ENCODE results near the gene ESPN.

The ESPN gene

GRCh38 chr1:6424619-6425593 lies at the start of gene ESPN:
Gene ESPN, plus strand, starts transcription at chr1:6424776. Its CDS starts 180 bp downstream, at chr1:6424956.
- Histone ChIP-seq H3K36me3 (ENCODE audit: control insufficient read depth in 1 of 2, insufficient read depth in 2 of 2, low read length in 2 of 2) (no peaks in the 10 kb centered on the region), H3K9me3 (ENCODE audit: control insufficient read depth in 1 of 2, low read length in 2 of 2) (no peaks in the 10 kb centered on the region), H3K27ac (ENCODE audit: low read length) (no peak within 1 kb of the TSS), H3K4me1 (ENCODE audit: control insufficient read depth in 1 of 2, insufficient read depth in 2 of 2, low read length in 2 of 2) (peaks cover 0 to 29% of the 10 kb centered on the region in 2 donors), H3K27me3 (ENCODE audit: low read depth, low read length) (peaks cover 56% of the 10 kb centered on the region), H3K4me3 (ENCODE audit: low read depth in 1 of 2, low read length in 2 of 2) (no peak within 1 kb of the TSS)

GRCh38 chr1:6378096-6378746 lies 46.4 kb upstream of the ESPN start:
- no peaks in the 10 kb centered on the region for H3K36me3 ChIP-seq (ENCODE audit: control insufficient read depth in 1 of 2, insufficient read depth in 2 of 2, low read length in 2 of 2)
- no peak overlapping the region for H3K27ac ChIP-seq (ENCODE audit: low read length)
- H3K9me3 ChIP-seq (ENCODE audit: control insufficient read depth in 1 of 2, low read length in 2 of 2), result no peaks in the 10 kb centered on the region
- H3K27me3 ChIP-seq (ENCODE audit: low read depth, low read length), result no peaks in the 10 kb centered on the region
- H3K4me1 ChIP-seq (ENCODE audit: control insufficient read depth in 1 of 2, insufficient read depth in 2 of 2, low read length in 2 of 2), result no peaks in the 10 kb centered on the region
- no peak overlapping the region for H3K4me3 ChIP-seq (ENCODE audit: low read depth in 1 of 2, low read length in 2 of 2)

- Histone ChIP-seq H3K36me3 (ENCODE audit: control insufficient read depth in 1 of 2, insufficient read depth in 2 of 2, low read length in 2 of 2) (no peaks in the 10 kb centered on the region), H3K4me3 (ENCODE audit: low read depth in 1 of 2, low read length in 2 of 2) (no peak overlapping the region), H3K9me3 (ENCODE audit: control insufficient read depth in 1 of 2, low read length in 2 of 2) (peaks cover 0 to 2% of the 10 kb centered on the region in 2 donors), H3K27me3 (ENCODE audit: low read depth, low read length) (no peaks in the 10 kb centered on the region), H3K4me1 (ENCODE audit: control insufficient read depth in 1 of 2, insufficient read depth in 2 of 2, low read length in 2 of 2) (peaks cover 0 to 6% of the 10 kb centered on the region in 2 donors), H3K27ac (ENCODE audit: low read length) (no peak overlapping the region)
Measured at GRCh38 chr1:6380037-6380436, 44.5 kb upstream of the ESPN start.

GRCh38 chr1:6384135-6384534 lies 40.4 kb upstream of the ESPN start:
- Histone ChIP-seq H3K9me3 (ENCODE audit: control insufficient read depth in 1 of 2, low read length in 2 of 2) (peaks cover 0 to 2% of the 10 kb centered on the region in 2 donors), H3K27ac (ENCODE audit: low read length) (no peak overlapping the region), H3K27me3 (ENCODE audit: low read depth, low read length) (no peaks in the 10 kb centered on the region), H3K36me3 (ENCODE audit: control insufficient read depth in 1 of 2, insufficient read depth in 2 of 2, low read length in 2 of 2) (no peaks in the 10 kb centered on the region), H3K4me3 (ENCODE audit: low read depth in 1 of 2, low read length in 2 of 2) (no peak overlapping the region), H3K4me1 (ENCODE audit: control insufficient read depth in 1 of 2, insufficient read depth in 2 of 2, low read length in 2 of 2) (peaks cover 0 to 9% of the 10 kb centered on the region in 2 donors)

GRCh38 chr1:6384962-6385361 lies 39.6 kb upstream of the ESPN start:
- Histone ChIP-seq H3K4me3 (ENCODE audit: low read depth in 1 of 2, low read length in 2 of 2) (no peak overlapping the region), H3K27me3 (ENCODE audit: low read depth, low read length) (no peaks in the 10 kb centered on the region), H3K27ac (ENCODE audit: low read length) (peak overlapping the region; percentile 7), H3K36me3 (ENCODE audit: control insufficient read depth in 1 of 2, insufficient read depth in 2 of 2, low read length in 2 of 2) (no peaks in the 10 kb centered on the region), H3K9me3 (ENCODE audit: control insufficient read depth in 1 of 2, low read length in 2 of 2) (peaks cover 0 to 2% of the 10 kb centered on the region in 2 donors), H3K4me1 (ENCODE audit: control insufficient read depth in 1 of 2, insufficient read depth in 2 of 2, low read length in 2 of 2) (peaks cover 0 to 9% of the 10 kb centered on the region in 2 donors)

- H3K27ac ChIP-seq (ENCODE audit: low read length), result peak overlapping the region; percentile 45
- no peaks in the 10 kb centered on the region for H3K36me3 ChIP-seq (ENCODE audit: control insufficient read depth in 1 of 2, insufficient read depth in 2 of 2, low read length in 2 of 2)
- peaks cover 0 to 2% of the 10 kb centered on the region in 2 donors for H3K9me3 ChIP-seq (ENCODE audit: control insufficient read depth in 1 of 2, low read length in 2 of 2)
- no peaks in the 10 kb centered on the region for H3K27me3 ChIP-seq (ENCODE audit: low read depth, low read length)
- peaks cover 0 to 9% of the 10 kb centered on the region in 2 donors for H3K4me1 ChIP-seq (ENCODE audit: control insufficient read depth in 1 of 2, insufficient read depth in 2 of 2, low read length in 2 of 2)
- H3K4me3 ChIP-seq (ENCODE audit: low read depth in 1 of 2, low read length in 2 of 2), result no peak overlapping the region
Measured at GRCh38 chr1:6385488-6386191, 38.9 kb upstream of the ESPN start.

GRCh38 chr1:6386371-6386949 lies 38.1 kb upstream of the ESPN start:
- no peaks in the 10 kb centered on the region for H3K27me3 ChIP-seq (ENCODE audit: low read depth, low read length)
- no peak overlapping the region for H3K4me3 ChIP-seq (ENCODE audit: low read depth in 1 of 2, low read length in 2 of 2)
- peaks cover 0 to 9% of the 10 kb centered on the region in 2 donors for H3K4me1 ChIP-seq (ENCODE audit: control insufficient read depth in 1 of 2, insufficient read depth in 2 of 2, low read length in 2 of 2)
- H3K9me3 ChIP-seq (ENCODE audit: control insufficient read depth in 1 of 2, low read length in 2 of 2), result peaks cover 0 to 2% of the 10 kb centered on the region in 2 donors
- no peaks in the 10 kb centered on the region for H3K36me3 ChIP-seq (ENCODE audit: control insufficient read depth in 1 of 2, insufficient read depth in 2 of 2, low read length in 2 of 2)
- peak overlapping the region; percentile 45 for H3K27ac ChIP-seq (ENCODE audit: low read length)

- Histone ChIP-seq H3K27ac (ENCODE audit: low read length) (no peak overlapping the region), H3K9me3 (ENCODE audit: control insufficient read depth in 1 of 2, low read length in 2 of 2) (no peaks in the 10 kb centered on the region), H3K27me3 (ENCODE audit: low read depth, low read length) (no peaks in the 10 kb centered on the region), H3K36me3 (ENCODE audit: control insufficient read depth in 1 of 2, insufficient read depth in 2 of 2, low read length in 2 of 2) (no peaks in the 10 kb centered on the region), H3K4me3 (ENCODE audit: low read depth in 1 of 2, low read length in 2 of 2) (no peak overlapping the region), H3K4me1 (ENCODE audit: control insufficient read depth in 1 of 2, insufficient read depth in 2 of 2, low read length in 2 of 2) (peaks cover 4 to 17% of the 10 kb centered on the region in 2 donors)
Measured at GRCh38 chr1:6389971-6390370, 34.6 kb upstream of the ESPN start.

GRCh38 chr1:6391951-6392808 lies 32.4 kb upstream of the ESPN start:
- Histone ChIP-seq H3K36me3 (ENCODE audit: control insufficient read depth in 1 of 2, insufficient read depth in 2 of 2, low read length in 2 of 2) (no peaks in the 10 kb centered on the region), H3K4me3 (ENCODE audit: low read depth in 1 of 2, low read length in 2 of 2) (peak overlapping the region; percentile 2 to 63), H3K27ac (ENCODE audit: low read length) (no peak overlapping the region), H3K4me1 (ENCODE audit: control insufficient read depth in 1 of 2, insufficient read depth in 2 of 2, low read length in 2 of 2) (peaks cover 4 to 13% of the 10 kb centered on the region in 2 donors), H3K27me3 (ENCODE audit: low read depth, low read length) (no peaks in the 10 kb centered on the region), H3K9me3 (ENCODE audit: control insufficient read depth in 1 of 2, low read length in 2 of 2) (no peaks in the 10 kb centered on the region)

GRCh38 chr1:6392809-6393399 lies 31.7 kb upstream of the ESPN start:
- Histone ChIP-seq H3K27ac (ENCODE audit: low read length) (no peak overlapping the region), H3K9me3 (ENCODE audit: control insufficient read depth in 1 of 2, low read length in 2 of 2) (no peaks in the 10 kb centered on the region), H3K36me3 (ENCODE audit: control insufficient read depth in 1 of 2, insufficient read depth in 2 of 2, low read length in 2 of 2) (no peaks in the 10 kb centered on the region), H3K4me3 (ENCODE audit: low read depth in 1 of 2, low read length in 2 of 2) (peak overlapping the region; percentile 2 to 63), H3K27me3 (ENCODE audit: low read depth, low read length) (no peaks in the 10 kb centered on the region), H3K4me1 (ENCODE audit: control insufficient read depth in 1 of 2, insufficient read depth in 2 of 2, low read length in 2 of 2) (peaks cover 4 to 13% of the 10 kb centered on the region in 2 donors)

Data from muscle layer of duodenum (tissue), 2 donors.